Measurements from ENCODE around the gene TARS1.
A peak's percentile ranks its signal among the peaks of the same experiment; 100 is the strongest.

TARS1 gene

DNA sequence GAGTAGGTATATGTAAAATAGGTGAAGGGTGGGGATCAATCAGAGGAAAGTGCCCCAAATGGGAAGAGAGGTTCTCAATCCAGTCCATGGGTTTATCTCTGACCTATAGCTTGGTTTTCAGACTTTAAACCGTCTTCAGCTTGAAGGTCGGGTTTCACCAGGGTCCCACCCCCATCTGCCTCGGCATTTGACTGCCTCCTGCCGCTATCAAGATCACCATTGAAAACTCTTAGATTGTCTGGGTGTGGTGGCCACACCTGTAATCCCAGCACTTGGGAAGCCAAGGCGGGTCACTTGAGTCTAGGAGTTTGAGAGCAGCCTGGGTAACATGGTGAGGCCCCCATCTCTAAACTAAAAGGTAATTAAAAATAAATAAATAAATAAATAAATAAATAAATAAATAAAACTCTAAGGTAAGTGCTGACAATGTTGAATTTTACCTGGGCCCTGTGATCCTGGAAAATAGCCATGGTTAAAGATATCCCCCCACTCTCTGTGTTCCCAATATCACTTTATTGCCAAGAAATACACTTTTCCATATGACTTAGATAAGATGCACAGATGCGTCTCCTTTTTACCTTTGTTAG, 48.8 kb downstream of the TARS1 start:
- Histone ChIP-seq H3K9me3 (ENCODE audit: control insufficient read depth, insufficient read depth, low read depth, low read length) (no peaks in the 10 kb centered on the region), H3K36me3 (ENCODE audit: control insufficient read depth in 2 of 2, insufficient read depth in 1 of 2, low read length in 2 of 2) (no peaks in the 10 kb centered on the region), H3K27ac (ENCODE audit: extremely low read depth, low read depth, low read length) (no peak overlapping the region), H3K4me1 (ENCODE audit: control insufficient read depth, insufficient read depth, low read length) (no peaks in the 10 kb centered on the region), H3K4me3 (ENCODE audit: low read depth, low read length) (no peak overlapping the region)
- POLR2A ChIA-PET = no interaction called here
- TF ChIP-seq ZNF426 (tag by site-specific recombination; IDR thresholded peaks at IDR 0.05) (peak; percentile 53), WT1 (tag by site-specific recombination; IDR thresholded peaks at IDR 0.05) (no peak), ZNF140 (tag by site-specific recombination; IDR thresholded peaks at IDR 0.05) (peak; percentile 29; the same call in 1 of the 2 replicates), ZNF555 (tag by site-specific recombination; conservative IDR thresholded peaks at IDR 0.05) (peak; percentile 45), ZNF394 (tag by site-specific recombination; IDR thresholded peaks at IDR 0.05; ENCODE audit: borderline replicate concordance) (peak; percentile 75; the same call in 1 of the 2 replicates), ZNF623 (tag by site-specific recombination; IDR thresholded peaks at IDR 0.05) (peak; percentile 38), ZBTB8A (tag by site-specific recombination; IDR thresholded peaks at IDR 0.05) (peak; percentile 47; the same call in 1 of the 2 replicates)
- TF ChIP-seq, protein P1, sequence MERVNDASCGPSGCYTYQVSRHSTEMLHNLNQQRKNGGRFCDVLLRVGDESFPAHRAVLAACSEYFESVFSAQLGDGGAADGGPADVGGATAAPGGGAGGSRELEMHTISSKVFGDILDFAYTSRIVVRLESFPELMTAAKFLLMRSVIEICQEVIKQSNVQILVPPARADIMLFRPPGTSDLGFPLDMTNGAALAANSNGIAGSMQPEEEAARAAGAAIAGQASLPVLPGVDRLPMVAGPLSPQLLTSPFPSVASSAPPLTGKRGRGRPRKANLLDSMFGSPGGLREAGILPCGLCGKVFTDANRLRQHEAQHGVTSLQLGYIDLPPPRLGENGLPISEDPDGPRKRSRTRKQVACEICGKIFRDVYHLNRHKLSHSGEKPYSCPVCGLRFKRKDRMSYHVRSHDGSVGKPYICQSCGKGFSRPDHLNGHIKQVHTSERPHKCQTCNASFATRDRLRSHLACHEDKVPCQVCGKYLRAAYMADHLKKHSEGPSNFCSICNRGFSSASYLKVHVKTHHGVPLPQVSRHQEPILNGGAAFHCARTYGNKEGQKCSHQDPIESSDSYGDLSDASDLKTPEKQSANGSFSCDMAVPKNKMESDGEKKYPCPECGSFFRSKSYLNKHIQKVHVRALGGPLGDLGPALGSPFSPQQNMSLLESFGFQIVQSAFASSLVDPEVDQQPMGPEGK (tag by site-specific recombination; IDR thresholded peaks at IDR 0.05) = no peak
- TF ChIP-seq, protein P2, sequence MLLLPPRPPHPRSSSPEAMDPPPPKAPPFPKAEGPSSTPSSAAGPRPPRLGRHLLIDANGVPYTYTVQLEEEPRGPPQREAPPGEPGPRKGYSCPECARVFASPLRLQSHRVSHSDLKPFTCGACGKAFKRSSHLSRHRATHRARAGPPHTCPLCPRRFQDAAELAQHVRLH (tag by site-specific recombination; IDR thresholded peaks at IDR 0.05) = no peak
- TF ChIP-seq, protein P3, sequence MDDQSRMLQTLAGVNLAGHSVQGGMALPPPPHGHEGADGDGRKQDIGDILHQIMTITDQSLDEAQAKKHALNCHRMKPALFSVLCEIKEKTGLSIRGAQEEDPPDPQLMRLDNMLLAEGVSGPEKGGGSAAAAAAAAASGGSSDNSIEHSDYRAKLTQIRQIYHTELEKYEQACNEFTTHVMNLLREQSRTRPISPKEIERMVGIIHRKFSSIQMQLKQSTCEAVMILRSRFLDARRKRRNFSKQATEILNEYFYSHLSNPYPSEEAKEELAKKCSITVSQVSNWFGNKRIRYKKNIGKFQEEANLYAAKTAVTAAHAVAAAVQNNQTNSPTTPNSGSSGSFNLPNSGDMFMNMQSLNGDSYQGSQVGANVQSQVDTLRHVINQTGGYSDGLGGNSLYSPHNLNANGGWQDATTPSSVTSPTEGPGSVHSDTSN (CRISPR knock-in tag; IDR thresholded peaks at IDR 0.05) = no peak
- TF ChIP-seq, protein P4, sequence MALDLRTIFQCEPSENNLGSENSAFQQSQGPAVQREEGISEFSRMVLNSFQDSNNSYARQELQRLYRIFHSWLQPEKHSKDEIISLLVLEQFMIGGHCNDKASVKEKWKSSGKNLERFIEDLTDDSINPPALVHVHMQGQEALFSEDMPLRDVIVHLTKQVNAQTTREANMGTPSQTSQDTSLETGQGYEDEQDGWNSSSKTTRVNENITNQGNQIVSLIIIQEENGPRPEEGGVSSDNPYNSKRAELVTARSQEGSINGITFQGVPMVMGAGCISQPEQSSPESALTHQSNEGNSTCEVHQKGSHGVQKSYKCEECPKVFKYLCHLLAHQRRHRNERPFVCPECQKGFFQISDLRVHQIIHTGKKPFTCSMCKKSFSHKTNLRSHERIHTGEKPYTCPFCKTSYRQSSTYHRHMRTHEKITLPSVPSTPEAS (tag by site-specific recombination; IDR thresholded peaks at IDR 0.05) = no peak
- TF ChIP-seq, protein P5, sequence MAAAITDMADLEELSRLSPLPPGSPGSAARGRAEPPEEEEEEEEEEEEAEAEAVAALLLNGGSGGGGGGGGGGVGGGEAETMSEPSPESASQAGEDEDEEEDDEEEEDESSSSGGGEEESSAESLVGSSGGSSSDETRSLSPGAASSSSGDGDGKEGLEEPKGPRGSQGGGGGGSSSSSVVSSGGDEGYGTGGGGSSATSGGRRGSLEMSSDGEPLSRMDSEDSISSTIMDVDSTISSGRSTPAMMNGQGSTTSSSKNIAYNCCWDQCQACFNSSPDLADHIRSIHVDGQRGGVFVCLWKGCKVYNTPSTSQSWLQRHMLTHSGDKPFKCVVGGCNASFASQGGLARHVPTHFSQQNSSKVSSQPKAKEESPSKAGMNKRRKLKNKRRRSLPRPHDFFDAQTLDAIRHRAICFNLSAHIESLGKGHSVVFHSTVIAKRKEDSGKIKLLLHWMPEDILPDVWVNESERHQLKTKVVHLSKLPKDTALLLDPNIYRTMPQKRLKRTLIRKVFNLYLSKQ (tag by site-specific recombination; IDR thresholded peaks at IDR 0.05; ENCODE audit: borderline replicate concordance) = no peak
- TF ChIP-seq, protein P6, sequence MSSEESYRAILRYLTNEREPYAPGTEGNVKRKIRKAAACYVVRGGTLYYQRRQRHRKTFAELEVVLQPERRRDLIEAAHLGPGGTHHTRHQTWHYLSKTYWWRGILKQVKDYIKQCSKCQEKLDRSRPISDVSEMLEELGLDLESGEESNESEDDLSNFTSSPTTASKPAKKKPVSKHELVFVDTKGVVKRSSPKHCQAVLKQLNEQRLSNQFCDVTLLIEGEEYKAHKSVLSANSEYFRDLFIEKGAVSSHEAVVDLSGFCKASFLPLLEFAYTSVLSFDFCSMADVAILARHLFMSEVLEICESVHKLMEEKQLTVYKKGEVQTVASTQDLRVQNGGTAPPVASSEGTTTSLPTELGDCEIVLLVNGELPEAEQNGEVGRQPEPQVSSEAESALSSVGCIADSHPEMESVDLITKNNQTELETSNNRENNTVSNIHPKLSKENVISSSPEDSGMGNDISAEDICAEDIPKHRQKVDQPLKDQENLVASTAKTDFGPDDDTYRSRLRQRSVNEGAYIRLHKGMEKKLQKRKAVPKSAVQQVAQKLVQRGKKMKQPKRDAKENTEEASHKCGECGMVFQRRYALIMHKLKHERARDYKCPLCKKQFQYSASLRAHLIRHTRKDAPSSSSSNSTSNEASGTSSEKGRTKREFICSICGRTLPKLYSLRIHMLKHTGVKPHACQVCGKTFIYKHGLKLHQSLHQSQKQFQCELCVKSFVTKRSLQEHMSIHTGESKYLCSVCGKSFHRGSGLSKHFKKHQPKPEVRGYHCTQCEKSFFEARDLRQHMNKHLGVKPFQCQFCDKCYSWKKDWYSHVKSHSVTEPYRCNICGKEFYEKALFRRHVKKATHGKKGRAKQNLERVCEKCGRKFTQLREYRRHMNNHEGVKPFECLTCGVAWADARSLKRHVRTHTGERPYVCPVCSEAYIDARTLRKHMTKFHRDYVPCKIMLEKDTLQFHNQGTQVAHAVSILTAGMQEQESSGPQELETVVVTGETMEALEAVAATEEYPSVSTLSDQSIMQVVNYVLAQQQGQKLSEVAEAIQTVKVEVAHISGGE (tag by site-specific recombination; conservative IDR thresholded peaks at IDR 0.05; ENCODE audit: low read depth) = peak; percentile 30; the same call in 1 of the 2 replicates
- TF ChIP-seq, protein P7, sequence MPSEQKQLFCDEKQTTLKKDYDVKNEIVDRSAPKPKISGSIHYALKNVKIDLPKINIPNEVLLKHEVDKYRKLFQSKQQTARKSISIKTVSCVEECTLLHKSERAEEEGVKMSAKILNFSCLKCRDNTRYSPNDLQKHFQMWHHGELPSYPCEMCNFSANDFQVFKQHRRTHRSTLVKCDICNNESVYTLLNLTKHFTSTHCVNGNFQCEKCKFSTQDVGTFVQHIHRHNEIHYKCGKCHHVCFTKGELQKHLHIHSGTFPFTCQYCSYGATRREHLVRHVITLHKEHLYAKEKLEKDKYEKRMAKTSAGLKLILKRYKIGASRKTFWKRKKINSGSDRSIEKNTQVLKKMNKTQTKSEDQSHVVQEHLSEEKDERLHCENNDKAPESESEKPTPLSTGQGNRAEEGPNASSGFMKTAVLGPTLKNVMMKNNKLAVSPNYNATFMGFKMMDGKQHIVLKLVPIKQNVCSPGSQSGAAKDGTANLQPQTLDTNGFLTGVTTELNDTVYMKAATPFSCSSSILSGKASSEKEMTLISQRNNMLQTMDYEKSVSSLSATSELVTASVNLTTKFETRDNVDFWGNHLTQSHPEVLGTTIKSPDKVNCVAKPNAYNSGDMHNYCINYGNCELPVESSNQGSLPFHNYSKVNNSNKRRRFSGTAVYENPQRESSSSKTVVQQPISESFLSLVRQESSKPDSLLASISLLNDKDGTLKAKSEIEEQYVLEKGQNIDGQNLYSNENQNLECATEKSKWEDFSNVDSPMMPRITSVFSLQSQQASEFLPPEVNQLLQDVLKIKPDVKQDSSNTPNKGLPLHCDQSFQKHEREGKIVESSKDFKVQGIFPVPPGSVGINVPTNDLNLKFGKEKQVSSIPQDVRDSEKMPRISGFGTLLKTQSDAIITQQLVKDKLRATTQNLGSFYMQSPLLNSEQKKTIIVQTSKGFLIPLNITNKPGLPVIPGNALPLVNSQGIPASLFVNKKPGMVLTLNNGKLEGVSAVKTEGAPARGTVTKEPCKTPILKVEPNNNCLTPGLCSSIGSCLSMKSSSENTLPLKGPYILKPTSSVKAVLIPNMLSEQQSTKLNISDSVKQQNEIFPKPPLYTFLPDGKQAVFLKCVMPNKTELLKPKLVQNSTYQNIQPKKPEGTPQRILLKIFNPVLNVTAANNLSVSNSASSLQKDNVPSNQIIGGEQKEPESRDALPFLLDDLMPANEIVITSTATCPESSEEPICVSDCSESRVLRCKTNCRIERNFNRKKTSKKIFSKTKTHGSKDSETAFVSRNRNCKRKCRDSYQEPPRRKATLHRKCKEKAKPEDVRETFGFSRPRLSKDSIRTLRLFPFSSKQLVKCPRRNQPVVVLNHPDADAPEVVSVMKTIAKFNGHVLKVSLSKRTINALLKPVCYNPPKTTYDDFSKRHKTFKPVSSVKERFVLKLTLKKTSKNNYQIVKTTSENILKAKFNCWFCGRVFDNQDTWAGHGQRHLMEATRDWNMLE (tag by site-specific recombination; conservative IDR thresholded peaks at IDR 0.05; ENCODE audit: low read depth) = peak; percentile 68
- CTCF ChIA-PET = no interaction called here
